Upper lobe of right lung (tissue), 1 donor: Measurements from ENCODE around the gene CLIC3. TPM values are rescaled to one million over a fixed set of nuclear protein-coding genes. Genes with fewer than 3 reads are reported as not detected.

Experiments used
- ATAC-seq: fragments of 200-7000 bp; cut with Tn5 transposase; one replicate; pipeline ENCODE4 v1.9.1; 2020; ENCODE audit warnings: mild to moderate bottlenecking, moderate library complexity
- DNase-seq: peaks from one replicate; pipeline ENCODE4 v3.0.0-alpha.2; 2020
- H3K27ac ChIP-seq: fragments of 200-600 bp; one replicate; pipeline ENCODE4 v1.8.0; 2022
- H3K27me3 ChIP-seq: fragments of 200-600 bp; one replicate; pipeline ENCODE4 v1.8.0; 2022; ENCODE audit warnings: mild to moderate bottlenecking
- H3K36me3 ChIP-seq: fragments of 200-600 bp; one replicate; pipeline ENCODE4 v1.8.0; 2022
- H3K4me1 ChIP-seq: fragments of 200-600 bp; one replicate; pipeline ENCODE4 v1.8.0; 2022
- H3K4me3 ChIP-seq: fragments of 200-600 bp; one replicate; pipeline ENCODE4 v1.8.0; 2022; ENCODE audit warnings: mild to moderate bottlenecking
- H3K9me3 ChIP-seq: fragments of 200-600 bp; one replicate; pipeline ENCODE4 v1.8.0; 2022
- CTCF ChIP-seq: fragments of 200-600 bp; IDR thresholded peaks from one replicate; pipeline ENCODE4 v1.8.0; 2022; ENCODE audit warnings: antibody characterized with exemption
- intact Hi-C: fragments of 100-400 bp; cut with DNase I; formaldehyde crosslinking; loops from one replicate; pipeline ENCODE4 v1.11.0; 2022
- total RNA-seq: library from RNA; stranded (reverse); fragmentation: NEBNext Ultra II Directional; extraction: Animal tissue kit (Norgen Biotek cat#: 25700); gene quantifications from one replicate; pipeline ENCODE4 v1.2.1, GENCODE V29; 2021
- donor health status: DM: no; HTN: yes; CAD: no; lungs with severe emphysema.

CLIC3 gene
- total RNA-seq, 1 donor from 2014 or later = 80.7 TPM

- intact Hi-C loops = no loop called here
- H3K9me3 ChIP-seq = no peaks in the 10 kb centered on the region
- ATAC-seq (peak; percentile 72), DNase-seq (peak; percentile 88)
- no peaks in the 10 kb centered on the region for H3K27me3 ChIP-seq
- H3K27ac ChIP-seq = peak overlapping the region; percentile 70
- peak overlapping the region; percentile 55 for H3K4me3 ChIP-seq
- no peaks in the 10 kb centered on the region for H3K36me3 ChIP-seq
- no peak for TF ChIP-seq CTCF
- H3K4me1 ChIP-seq = peaks cover 34% of the 10 kb centered on the region
These were observed 18.1 kb downstream of the CLIC3 start for GRCh38 chr9:136978073-136978864.

- peaks cover 34% of the 10 kb centered on the region for H3K4me1 ChIP-seq
- DNase-seq = no peak
- H3K27me3 ChIP-seq = no peaks in the 10 kb centered on the region
- intact Hi-C loops = no loop called here
- no peak for ATAC-seq
- no peak for TF ChIP-seq CTCF
- H3K4me3 ChIP-seq = peak overlapping the region; percentile 55
- no peaks in the 10 kb centered on the region for H3K9me3 ChIP-seq
- no peaks in the 10 kb centered on the region for H3K36me3 ChIP-seq
- peak overlapping the region; percentile 70 for H3K27ac ChIP-seq
These were observed 18.7 kb downstream of the CLIC3 start for GRCh38 chr9:136977649-136978072.

GRCh38 chr9:136977223-136977622, 19.1 kb downstream of the CLIC3 start, which contains the start of gene PTGDS:
PTGDS (plus strand) TSS chr9:136977504; CDS start chr9:136977579, 75 bp downstream.
- Histone ChIP-seq H3K4me1 (peaks cover 32% of the 10 kb centered on the region), H3K27ac (peak within 1 kb of the TSS; percentile 70), H3K9me3 (no peaks in the 10 kb centered on the region), H3K27me3 (no peaks in the 10 kb centered on the region), H3K4me3 (peak within 1 kb of the TSS; percentile 55), H3K36me3 (no peaks in the 10 kb centered on the region)
- DNase-seq (no peak), ATAC-seq (no peak)
- TF ChIP-seq CTCF = no peak
- intact Hi-C loops = no loop called here

- TF ChIP-seq CTCF = peak; percentile 45
- no peaks in the 10 kb centered on the region for H3K27me3 ChIP-seq
- H3K4me1 ChIP-seq = peaks cover 30% of the 10 kb centered on the region
- peak overlapping the region; percentile 23 for H3K4me3 ChIP-seq
- peak; percentile 7 for ATAC-seq
- no peaks in the 10 kb centered on the region for H3K9me3 ChIP-seq
- H3K36me3 ChIP-seq = no peaks in the 10 kb centered on the region
- peak overlapping the region; percentile 58 for H3K27ac ChIP-seq
- intact Hi-C loops = no loop called here
- no peak for DNase-seq
These were observed 20.7 kb downstream of the CLIC3 start for GRCh38 chr9:136975644-136976043.

GRCh38 chr9:136974817-136975535, 21.4 kb downstream of the CLIC3 start:
- Histone ChIP-seq H3K36me3 (no peaks in the 10 kb centered on the region), H3K27ac (peak overlapping the region; percentile 58), H3K9me3 (no peaks in the 10 kb centered on the region), H3K4me3 (peak overlapping the region; percentile 23), H3K27me3 (no peaks in the 10 kb centered on the region), H3K4me1 (peaks cover 30% of the 10 kb centered on the region)
- intact Hi-C loops = no loop called here
- ATAC-seq (no peak), DNase-seq (no peak)
- TF ChIP-seq CTCF = no peak
